LNCAP (cell line): Measurements from ENCODE around the gene SEPTIN12.

Experiments used
- TF ChIP-seq, protein P1 (sequence below): fragments of 450-650 bp; IDR thresholded peaks from 2 replicates; pipeline ENCODE4 v1.5.1; 2017; ENCODE audit warnings: mild to moderate bottlenecking

SEPTIN12 gene

DNA sequence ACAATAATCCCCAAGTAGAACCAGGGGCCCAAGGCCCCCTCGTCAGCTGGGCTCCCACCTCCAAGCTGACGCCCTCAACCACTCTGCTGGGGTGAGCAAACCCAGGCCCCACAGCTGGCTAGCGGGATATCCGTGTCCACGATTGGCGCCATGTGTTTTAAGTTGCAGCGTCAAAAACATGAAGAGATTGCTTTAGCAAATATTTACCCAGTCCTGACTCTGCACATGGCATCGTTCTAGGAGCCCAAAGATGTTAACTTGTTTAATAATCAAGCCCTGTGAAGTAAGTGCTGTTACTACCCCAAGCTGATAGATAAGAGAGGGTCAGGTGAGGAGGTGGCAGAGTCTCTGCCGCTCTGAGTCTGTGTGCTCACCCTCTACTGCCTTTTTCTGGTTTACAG lies 344 bp upstream of the SEPTIN12 start:
- TF ChIP-seq, protein P1, sequence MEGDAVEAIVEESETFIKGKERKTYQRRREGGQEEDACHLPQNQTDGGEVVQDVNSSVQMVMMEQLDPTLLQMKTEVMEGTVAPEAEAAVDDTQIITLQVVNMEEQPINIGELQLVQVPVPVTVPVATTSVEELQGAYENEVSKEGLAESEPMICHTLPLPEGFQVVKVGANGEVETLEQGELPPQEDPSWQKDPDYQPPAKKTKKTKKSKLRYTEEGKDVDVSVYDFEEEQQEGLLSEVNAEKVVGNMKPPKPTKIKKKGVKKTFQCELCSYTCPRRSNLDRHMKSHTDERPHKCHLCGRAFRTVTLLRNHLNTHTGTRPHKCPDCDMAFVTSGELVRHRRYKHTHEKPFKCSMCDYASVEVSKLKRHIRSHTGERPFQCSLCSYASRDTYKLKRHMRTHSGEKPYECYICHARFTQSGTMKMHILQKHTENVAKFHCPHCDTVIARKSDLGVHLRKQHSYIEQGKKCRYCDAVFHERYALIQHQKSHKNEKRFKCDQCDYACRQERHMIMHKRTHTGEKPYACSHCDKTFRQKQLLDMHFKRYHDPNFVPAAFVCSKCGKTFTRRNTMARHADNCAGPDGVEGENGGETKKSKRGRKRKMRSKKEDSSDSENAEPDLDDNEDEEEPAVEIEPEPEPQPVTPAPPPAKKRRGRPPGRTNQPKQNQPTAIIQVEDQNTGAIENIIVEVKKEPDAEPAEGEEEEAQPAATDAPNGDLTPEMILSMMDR = no peak

DNA sequence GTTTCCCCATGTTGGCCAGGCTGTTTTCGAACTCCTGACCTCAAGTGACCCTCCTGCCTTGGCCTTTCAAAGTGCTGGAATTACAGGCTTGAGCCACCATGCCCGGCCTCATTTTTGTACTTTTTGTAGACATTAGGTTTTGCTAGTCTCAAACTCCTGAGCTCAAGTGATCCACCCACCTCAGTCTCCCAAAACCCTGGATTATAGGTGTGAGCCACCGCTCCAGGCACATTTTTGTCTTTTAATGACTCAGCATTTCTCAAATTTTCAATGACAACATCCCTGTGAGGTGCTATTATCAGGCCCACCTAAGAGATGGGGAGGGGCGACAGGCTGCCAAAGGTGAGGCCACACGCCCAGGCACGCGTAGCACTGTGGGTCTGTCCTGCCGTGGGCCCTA lies 1.1 kb downstream of the SEPTIN12 start:
- TF ChIP-seq, protein P1 = no peak

DNA sequence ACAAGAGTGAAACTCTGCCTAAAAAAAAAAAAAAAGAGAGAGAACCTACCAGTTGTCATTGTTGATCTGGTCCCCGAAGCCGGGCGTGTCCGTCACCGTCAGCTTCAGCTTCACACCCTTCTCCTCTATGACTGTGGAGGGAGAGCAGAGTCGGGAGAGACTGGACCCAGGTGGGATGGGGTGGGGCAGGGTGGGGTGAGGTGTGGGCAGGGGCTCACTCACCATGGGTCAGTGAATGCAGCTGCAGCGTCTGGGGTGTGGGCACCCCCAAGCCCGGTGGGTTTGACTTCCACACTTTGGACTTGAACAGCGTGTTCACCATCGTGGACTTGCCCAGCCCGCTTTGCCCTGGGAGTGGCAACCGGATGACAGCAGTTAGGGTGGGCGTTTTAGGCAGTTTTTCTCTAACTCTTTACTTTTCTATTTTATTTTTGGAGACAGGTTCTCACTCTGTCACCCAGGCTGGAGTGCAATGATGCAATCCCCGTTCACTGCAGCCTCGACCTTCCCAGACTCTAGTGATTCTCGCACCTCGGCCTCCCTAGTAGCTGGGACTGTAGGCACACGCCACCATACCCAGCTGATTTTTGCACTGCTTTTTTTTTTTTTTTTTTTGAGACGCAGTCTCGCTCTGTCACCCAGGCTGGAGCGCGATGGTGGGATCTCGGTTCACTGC lies 2.2 kb downstream of the SEPTIN12 start:
- TF ChIP-seq, protein P1 = no peak

DNA sequence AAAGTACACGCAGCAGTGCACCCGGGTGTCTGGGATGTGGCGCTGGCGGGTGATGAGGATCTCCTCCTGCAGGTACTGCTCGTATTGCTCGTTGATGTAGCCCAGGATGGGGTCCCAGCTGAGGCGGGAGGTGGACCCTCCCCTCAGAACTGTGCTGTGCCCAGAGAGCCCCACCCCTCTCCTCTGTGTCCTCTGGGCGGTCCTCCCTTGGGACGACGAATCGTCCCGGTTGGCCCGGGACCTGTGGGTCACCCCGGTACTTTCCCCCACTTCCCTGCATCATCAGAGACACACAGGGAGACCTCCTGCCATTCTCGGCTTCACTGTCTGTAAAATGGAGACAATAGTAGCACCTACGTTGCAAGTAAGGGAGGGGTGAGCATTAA lies 4.2 kb downstream of the SEPTIN12 start:
- TF ChIP-seq, protein P1 = no peak

DNA sequence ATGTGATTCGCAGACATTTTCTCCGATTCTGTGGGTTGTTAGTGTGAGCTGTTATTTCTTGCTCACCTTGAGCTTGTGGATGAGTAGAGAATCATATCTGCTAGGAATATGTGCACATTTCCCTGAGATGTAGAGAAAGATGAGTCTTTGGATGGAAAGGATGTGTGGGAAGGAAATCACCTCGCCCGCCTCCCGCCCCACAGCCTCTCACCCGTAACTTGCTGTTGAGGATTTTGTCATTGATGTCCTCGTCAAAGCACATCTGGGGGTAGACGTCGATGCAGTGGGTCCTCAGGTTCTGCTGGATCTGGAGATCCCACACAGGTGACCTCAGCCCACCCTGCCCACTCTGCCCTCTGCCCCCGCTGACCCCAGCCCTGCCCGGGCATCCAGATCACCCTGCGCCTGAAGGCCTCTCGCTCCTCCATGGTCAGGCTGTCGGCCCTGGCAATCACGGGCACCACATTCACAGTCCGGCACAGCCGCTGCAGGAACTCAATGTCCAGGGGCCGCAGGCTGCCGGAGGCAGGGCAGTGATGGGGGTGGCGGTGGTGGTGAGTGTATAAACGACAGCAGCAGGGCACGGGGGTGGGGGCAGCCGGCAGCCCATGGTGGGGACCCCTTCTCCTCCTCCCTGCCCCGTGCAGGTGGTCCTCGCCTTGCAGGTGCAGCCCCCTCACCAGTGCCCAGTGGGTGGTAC lies 4.7 kb downstream of the SEPTIN12 start:
- TF ChIP-seq, protein P1 = no peak

DNA sequence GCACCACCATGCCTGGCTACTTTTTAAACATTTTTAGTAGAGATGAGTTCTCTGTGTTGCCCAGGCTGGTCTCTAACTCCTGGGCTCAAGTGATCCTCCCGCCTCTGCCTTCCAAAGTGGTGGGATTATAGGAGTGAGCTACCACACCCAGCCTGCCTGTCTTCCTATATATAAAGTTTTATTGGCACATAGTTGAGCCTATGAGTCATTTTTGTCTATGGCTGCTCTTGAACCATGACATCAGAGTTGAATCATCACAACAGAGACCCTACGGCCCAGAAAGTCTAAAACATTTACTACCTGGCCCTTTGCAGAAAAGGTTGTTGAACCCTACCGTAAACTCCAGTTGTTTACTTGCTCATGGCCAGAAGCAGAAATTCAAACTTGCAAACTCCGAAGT lies 7.9 kb downstream of the SEPTIN12 start:
- TF ChIP-seq, protein P1 = no peak

DNA sequence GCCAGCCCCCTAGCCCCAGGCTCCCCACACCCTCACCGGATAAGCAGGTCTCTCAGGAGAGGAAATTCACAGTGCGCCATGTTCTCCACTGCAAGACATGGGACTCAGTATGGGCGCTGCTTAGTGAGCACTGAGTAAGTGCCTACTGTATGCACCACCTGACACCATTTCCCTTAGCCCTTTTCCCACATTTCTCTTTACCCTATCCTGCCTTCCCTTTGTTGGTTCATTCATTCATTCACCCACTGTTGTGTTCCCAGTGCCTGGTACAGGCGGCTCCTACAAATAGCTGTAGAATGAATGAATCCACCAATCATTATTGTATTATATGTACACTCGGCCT lies 10.1 kb downstream of the SEPTIN12 start:
- TF ChIP-seq, protein P1 = no peak
